ENCODE measurements around the gene FGD4. TPM values are rescaled to one million over a fixed set of nuclear protein-coding genes. Genes with fewer than 3 reads are reported as not detected.

FGD4 gene
- total and polyA plus RNA-seq, 2 of the 4 experiments (the other 2 are of a cell fraction): 2.1 to 8.8 TPM

DNA sequence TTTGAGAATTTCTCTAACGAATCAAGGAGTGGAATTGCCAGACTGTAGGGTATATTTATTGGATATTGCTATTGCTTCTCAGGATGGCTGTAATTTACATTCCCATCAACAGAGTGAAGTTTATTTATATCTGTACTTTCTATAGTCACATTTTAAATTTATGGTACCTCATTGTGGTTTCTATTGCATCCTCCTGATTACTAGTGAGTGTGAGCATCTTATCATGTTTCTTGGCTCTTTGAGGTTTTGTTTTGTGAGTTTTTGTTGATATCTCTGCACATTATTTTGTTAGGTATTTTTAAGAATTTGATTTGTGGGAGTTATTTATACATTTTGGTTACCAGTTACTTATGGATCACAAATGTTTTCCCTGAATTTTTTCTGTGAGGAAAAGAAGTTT is 293.7 kb downstream of the FGD4 start:
- dilution Hi-C loops (cut with HindIII; ENCODE audit: low sequenced_read_pairs, unreplicated experiment): no loop called here
- intact Hi-C loops (cut with micrococcal nuclease): no loop called here
- POLR2A ChIA-PET (ENCODE audit: unreplicated experiment): no interaction called here
- CTCF ChIA-PET: no interaction called here
- Histone ChIP-seq H4K5ac (ENCODE audit: low read depth, low read length) (no peak overlapping the region), H2BK20ac (ENCODE audit: low read depth, low read length) (no peak overlapping the region), H3K4ac (ENCODE audit: low read depth, low read length) (no peak overlapping the region), H4K8ac (ENCODE audit: low read depth in 2 of 2, low read length in 2 of 2) (no peak overlapping the region), H2AK9ac (replicated peaks; ENCODE audit: low read depth, low read length, poor library complexity) (no peak overlapping the region), H2AFZ (replicated peaks; ENCODE audit: low read length, poor library complexity) (no peak overlapping the region), H3K14ac (replicated peaks; ENCODE audit: low read depth, low read length) (no peak overlapping the region), H3K9ac (ENCODE audit: low read depth, low read length) (no peak overlapping the region), H3K36me3 (ENCODE audit: control insufficient read depth, insufficient read depth, low read length) (peaks cover 1% of the 10 kb centered on the region; the same call in 1 of the 2 replicates), H2BK5ac (ENCODE audit: low read depth, low read length, poor library complexity, severe bottlenecking) (no peak overlapping the region), H3K9me3 (ENCODE audit: control insufficient read depth, insufficient read depth, low read length) (no peaks in the 10 kb centered on the region; the same call in 1 of the 2 replicates), H3K18ac (ENCODE audit: low read depth, low read length) (no peak overlapping the region), H3K9me1 (ENCODE audit: insufficient read depth, low read length) (no peaks in the 10 kb centered on the region; the same call in 1 of the 2 replicates), H3K27me3 (ENCODE audit: control insufficient read depth, insufficient read depth, low read length) (no peaks in the 10 kb centered on the region), H3K4me1 (ENCODE audit: control insufficient read depth, insufficient read depth, low read length) (peaks cover 3% of the 10 kb centered on the region; the same call in 1 of the 2 replicates), H3K23ac (ENCODE audit: low read depth, low read length) (no peak overlapping the region), H4K91ac (ENCODE audit: insufficient read depth, low read depth, low read length) (no peak overlapping the region), H3K4me2 (ENCODE audit: low read depth, low read length) (no peak overlapping the region), H3K79me1 (ENCODE audit: low read depth in 1 of 2, low read length in 2 of 2) (peaks cover 15 to 64% of the 10 kb centered on the region in 2 experiments), H3K4me3 (ENCODE audit: insufficient read depth, low read depth, low read length) (no peak overlapping the region), H2BK15ac (ENCODE audit: low read depth, low read length) (no peak overlapping the region), H4K20me1 (ENCODE audit: insufficient read depth, low read length) (peaks cover 31% of the 10 kb centered on the region), H2AK5ac (ENCODE audit: low read depth, low read length) (no peak overlapping the region), H3K56ac (ENCODE audit: extremely low read depth, insufficient read depth, low read length) (no peak overlapping the region), H3K27ac (ENCODE audit: insufficient read depth, low read length) (no peak overlapping the region), H2BK120ac (ENCODE audit: low read depth, low read length) (no peak overlapping the region)
- TF ChIP-seq FOS (IDR thresholded peaks at IDR 0.05; ENCODE audit: low read depth, low read length) (no peak), RFX5 (IDR thresholded peaks at IDR 0.05; ENCODE audit: low read depth, low read length) (no peak), RAD21 (IDR thresholded peaks at IDR 0.05; ENCODE audit: low read length) (no peak), CHD1 (IDR thresholded peaks at IDR 0.05; ENCODE audit: low read depth, low read length) (no peak), POLR2A (IDR thresholded peaks at IDR 0.05; ENCODE audit: low read depth, low read length) (no peak), BHLHE40 (IDR thresholded peaks at IDR 0.05; ENCODE audit: low read depth, low read length) (no peak), ELK1 (IDR thresholded peaks at IDR 0.05; ENCODE audit: borderline replicate concordance, low read depth, low read length) (no peak), CEBPB (IDR thresholded peaks at IDR 0.05; ENCODE audit: low read depth, low read length) (no peak), NFE2L2 (IDR thresholded peaks at IDR 0.05; ENCODE audit: low read depth, low read length) (no peak), USF2 (IDR thresholded peaks at IDR 0.05; ENCODE audit: low read depth, low read length) (no peak), MAZ (IDR thresholded peaks at IDR 0.05; ENCODE audit: borderline replicate concordance, low read depth, low read length) (no peak), MXI1 (IDR thresholded peaks at IDR 0.05; ENCODE audit: borderline replicate concordance, low read depth, low read length) (no peak), MAFK (IDR thresholded peaks at IDR 0.05; ENCODE audit: low read depth, low read length) (no peak), CTCF (conservative IDR thresholded peaks at IDR 0.05; ENCODE audit: low read depth, low read length) (no peak), RCOR1 (IDR thresholded peaks at IDR 0.05; ENCODE audit: insufficient replicate concordance, low read length) (no peak), SMC3 (IDR thresholded peaks at IDR 0.05; ENCODE audit: low read depth, low read length) (no peak)
- no peak for DNase-seq
- no peak for ATAC-seq (ENCODE audit: low read depth)
- WGBS, 2 experiments (ENCODE audit: extremely low coverage in 2 of 2, insufficient read length in 1 of 2): no CpG with 5 or more reads among the region's 1 CpG
- in situ Hi-C loops (cut with MboI; ENCODE audit: low sequenced_read_pairs): loop anchor here (25.0 kb wide), 1 partner anchor 1031 kb away; the partner anchor contains the start of gene ETFBKMT
- BruUV-seq (replicated peaks): no TSS peak

Measured in IMR-90 (cell line).